C1 segment of cervical spinal cord (tissue), 14 donors: Measurements from ENCODE around the gene GCM1.

Experiments
- DNase-seq, 14 donors: peaks; one replicate each; lab custom pipeline; 2025; lab: John Stamatoyannopoulos, UW

The GCM1 gene

GRCh38 chr6:53152576-53152975 is 3.9 kb upstream of the GCM1 start:
- no peak for DNase-seq

- no peak for DNase-seq
These were observed 3.0 kb upstream of the GCM1 start for GRCh38 chr6:53151676-53152075.

- no peak for DNase-seq
These were observed 3.8 kb downstream of the GCM1 start for GRCh38 chr6:53144802-53145201.

- no peak for DNase-seq
These were observed 4.9 kb downstream of the GCM1 start for GRCh38 chr6:53143710-53144109.

GRCh38 chr6:53142810-53143209 is 5.8 kb downstream of the GCM1 start:
- DNase-seq: no peak

- no peak for DNase-seq
These were observed 8.7 kb downstream of the GCM1 start for GRCh38 chr6:53139841-53140413.

- DNase-seq: no peak
These were observed 12.5 kb downstream of the GCM1 start for GRCh38 chr6:53136000-53136609.

GRCh38 chr6:53134601-53135235 is 13.9 kb downstream of the GCM1 start:
- no peak for DNase-seq

- DNase-seq: no peak
These were observed 14.7 kb downstream of the GCM1 start for GRCh38 chr6:53133961-53134360.

- DNase-seq: no peak
These were observed 17.9 kb downstream of the GCM1 start for GRCh38 chr6:53130569-53131290.

- DNase-seq: no peak
These were observed 19.8 kb downstream of the GCM1 start for GRCh38 chr6:53128842-53129241.

- DNase-seq: no peak
These were observed 23.4 kb downstream of the GCM1 start for GRCh38 chr6:53125276-53125675.

- DNase-seq: no peak
These were observed 24.4 kb downstream of the GCM1 start for GRCh38 chr6:53124131-53124800.

- no peak for DNase-seq
These were observed 28.8 kb downstream of the GCM1 start for GRCh38 chr6:53119772-53120409.

- no peak for DNase-seq
These were observed 29.3 kb downstream of the GCM1 start for GRCh38 chr6:53119349-53119748.

- DNase-seq: no peak
These were observed 32.9 kb downstream of the GCM1 start for GRCh38 chr6:53115741-53116140.

GRCh38 chr6:53115113-53115512 is 33.5 kb downstream of the GCM1 start:
- no peak for DNase-seq

- no peak for DNase-seq
These were observed 34.9 kb downstream of the GCM1 start for GRCh38 chr6:53113742-53114141.

- DNase-seq: no peak
These were observed 35.8 kb downstream of the GCM1 start for GRCh38 chr6:53112871-53113270.

GRCh38 chr6:53112404-53112803 is 36.2 kb downstream of the GCM1 start:
- DNase-seq: no peak

- no peak for DNase-seq
These were observed 36.8 kb downstream of the GCM1 start for GRCh38 chr6:53111865-53112264.

- no peak for DNase-seq
These were observed 39.0 kb downstream of the GCM1 start for GRCh38 chr6:53109612-53110011.
